ENCODE measurements around the gene SCGN.

DNA sequence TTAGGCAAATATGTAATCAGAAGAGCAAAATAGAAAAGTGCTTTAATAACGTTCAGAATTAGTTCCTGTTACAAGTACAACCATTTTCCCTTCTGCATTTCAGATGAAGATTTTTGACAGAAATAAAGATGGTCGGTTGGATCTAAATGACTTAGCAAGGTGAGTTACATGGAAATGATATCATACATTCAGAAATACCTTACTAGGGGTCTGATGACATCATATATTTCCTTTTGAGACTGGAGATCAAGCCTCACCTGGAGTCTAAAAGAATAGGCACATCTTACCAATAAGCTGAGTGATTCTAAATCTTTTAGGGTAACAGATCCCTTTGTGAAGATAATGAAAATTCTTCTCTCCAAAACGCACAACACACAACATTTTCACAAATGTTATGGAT is 29.8 kb downstream of the SCGN start:
- TF ChIP-seq, protein P1, sequence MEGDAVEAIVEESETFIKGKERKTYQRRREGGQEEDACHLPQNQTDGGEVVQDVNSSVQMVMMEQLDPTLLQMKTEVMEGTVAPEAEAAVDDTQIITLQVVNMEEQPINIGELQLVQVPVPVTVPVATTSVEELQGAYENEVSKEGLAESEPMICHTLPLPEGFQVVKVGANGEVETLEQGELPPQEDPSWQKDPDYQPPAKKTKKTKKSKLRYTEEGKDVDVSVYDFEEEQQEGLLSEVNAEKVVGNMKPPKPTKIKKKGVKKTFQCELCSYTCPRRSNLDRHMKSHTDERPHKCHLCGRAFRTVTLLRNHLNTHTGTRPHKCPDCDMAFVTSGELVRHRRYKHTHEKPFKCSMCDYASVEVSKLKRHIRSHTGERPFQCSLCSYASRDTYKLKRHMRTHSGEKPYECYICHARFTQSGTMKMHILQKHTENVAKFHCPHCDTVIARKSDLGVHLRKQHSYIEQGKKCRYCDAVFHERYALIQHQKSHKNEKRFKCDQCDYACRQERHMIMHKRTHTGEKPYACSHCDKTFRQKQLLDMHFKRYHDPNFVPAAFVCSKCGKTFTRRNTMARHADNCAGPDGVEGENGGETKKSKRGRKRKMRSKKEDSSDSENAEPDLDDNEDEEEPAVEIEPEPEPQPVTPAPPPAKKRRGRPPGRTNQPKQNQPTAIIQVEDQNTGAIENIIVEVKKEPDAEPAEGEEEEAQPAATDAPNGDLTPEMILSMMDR (conservative IDR thresholded peaks at IDR 0.05): no peak
- TF ChIP-seq EZH2 (IDR thresholded peaks at IDR 0.05; ENCODE audit: low read depth): no peak

All from PC-9 (cell line).